SW480 (cell line): ENCODE results near the gene STK26.
"Not testable (repeated sequence)": the region's sequence is repeated elsewhere in the genome, so short reads cannot be mapped to it uniquely, and the experiment has no call there.

Source experiments
- DNase-seq: peaks from one replicate; pipeline ENCODE4 v3.0.0-alpha.2; 2016; ENCODE audit warnings: low spot score

Gene STK26

GRCh38 chrX:132094164-132094563, 71.1 kb downstream of the STK26 start:
- no peak for DNase-seq

GRCh38 chrX:132098704-132099103, 75.6 kb downstream of the STK26 start:
- not testable (repeated sequence) for DNase-seq

- DNase-seq, result no peak
These were observed 78.1 kb downstream of the STK26 start for GRCh38 chrX:132101206-132101605.

GRCh38 chrX:132101799-132102198, 78.7 kb downstream of the STK26 start:
- DNase-seq, result no peak

GRCh38 chrX:132107291-132107690, 84.2 kb downstream of the STK26 start:
- no peak for DNase-seq

- DNase-seq, result no peak
These were observed 91.5 kb downstream of the STK26 start for GRCh38 chrX:132114607-132115006.

- DNase-seq, result no peak
These were observed 92.7 kb downstream of the STK26 start for GRCh38 chrX:132115792-132116191.

- DNase-seq, result no peak
These were observed 95.3 kb downstream of the STK26 start for GRCh38 chrX:132118358-132118757.

GRCh38 chrX:132119283-132119682, 96.2 kb downstream of the STK26 start:
- DNase-seq, result no peak

- DNase-seq, result no peak
These were observed 96.9 kb downstream of the STK26 start for GRCh38 chrX:132119821-132120515.

- DNase-seq, result no peak
These were observed 97.8 kb downstream of the STK26 start for GRCh38 chrX:132120913-132121312.
